ENCODE measurements around the gene APCDD1L. TPM values are rescaled to one million over a fixed set of nuclear protein-coding genes. Genes with fewer than 3 reads are reported as not detected.
"Not testable (repeated sequence)": the region's sequence is repeated elsewhere in the genome, so short reads cannot be mapped to it uniquely, and the experiment has no call there.

APCDD1L gene
- total and polyA plus RNA-seq, 4 donors = 0.11 to 0.32 (median 0.20) TPM; not detected in 1

GRCh38 chr20:58545565-58546415, 30.6 kb upstream of the APCDD1L start:
- Histone ChIP-seq H3K4me3 (ENCODE audit: low read depth, low read length) (no peak overlapping the region), H3K36me3 (ENCODE audit: control insufficient read depth, insufficient read depth, low read length) (no peaks in the 10 kb centered on the region), H3K27me3 (ENCODE audit: control insufficient read depth, insufficient read depth, low read length) (peaks cover 2% of the 10 kb centered on the region), H3K9me3 (ENCODE audit: control insufficient read depth, insufficient read depth, low read length) (no peaks in the 10 kb centered on the region), H3K27ac (ENCODE audit: low read depth, low read length) (no peak overlapping the region), H3K4me1 (ENCODE audit: control insufficient read depth, insufficient read depth, low read length) (peaks cover 26% of the 10 kb centered on the region)
- DNase-seq (ENCODE audit: low read depth in 4 of 6, low spot score in 6 of 6) = peak in 1 of 6 donors; percentile 60
- WGBS (ENCODE audit: insufficient coverage) = 89% methylated on average over 9 of the region's 17 CpGs

- no peak for DNase-seq (ENCODE audit: low read depth in 4 of 6, low spot score in 6 of 6)
- Histone ChIP-seq H3K4me3 (ENCODE audit: low read depth, low read length) (no peak overlapping the region), H3K4me1 (ENCODE audit: control insufficient read depth, insufficient read depth, low read length) (peaks cover 22% of the 10 kb centered on the region), H3K9me3 (ENCODE audit: control insufficient read depth, insufficient read depth, low read length) (no peaks in the 10 kb centered on the region), H3K27ac (ENCODE audit: low read depth, low read length) (no peak overlapping the region), H3K27me3 (ENCODE audit: control insufficient read depth, insufficient read depth, low read length) (peaks cover 2% of the 10 kb centered on the region), H3K36me3 (ENCODE audit: control insufficient read depth, insufficient read depth, low read length) (no peaks in the 10 kb centered on the region)
- WGBS (ENCODE audit: insufficient coverage) = no CpG with 5 or more reads among the region's 4 CpGs
These were observed 29.7 kb upstream of the APCDD1L start for GRCh38 chr20:58544891-58545290.

- Histone ChIP-seq H3K9me3 (ENCODE audit: control insufficient read depth, insufficient read depth, low read length) (no peaks in the 10 kb centered on the region), H3K36me3 (ENCODE audit: control insufficient read depth, insufficient read depth, low read length) (no peaks in the 10 kb centered on the region), H3K4me1 (ENCODE audit: control insufficient read depth, insufficient read depth, low read length) (peaks cover 20% of the 10 kb centered on the region), H3K27ac (ENCODE audit: low read depth, low read length) (no peak overlapping the region), H3K4me3 (ENCODE audit: low read depth, low read length) (no peak overlapping the region), H3K27me3 (ENCODE audit: control insufficient read depth, insufficient read depth, low read length) (peaks cover 2% of the 10 kb centered on the region)
- DNase-seq (ENCODE audit: low read depth in 4 of 6, low spot score in 6 of 6) = peak in 1 of 6 donors; percentile 84
- WGBS (ENCODE audit: insufficient coverage) = 26% methylated on average over 6 of the region's 10 CpGs
These were observed 29.1 kb upstream of the APCDD1L start for GRCh38 chr20:58544286-58544685.

- Histone ChIP-seq H3K4me1 (ENCODE audit: control insufficient read depth, insufficient read depth, low read length) (peaks cover 20% of the 10 kb centered on the region), H3K9me3 (ENCODE audit: control insufficient read depth, insufficient read depth, low read length) (no peaks in the 10 kb centered on the region), H3K36me3 (ENCODE audit: control insufficient read depth, insufficient read depth, low read length) (no peaks in the 10 kb centered on the region), H3K4me3 (ENCODE audit: low read depth, low read length) (no peak overlapping the region), H3K27me3 (ENCODE audit: control insufficient read depth, insufficient read depth, low read length) (peaks cover 2% of the 10 kb centered on the region), H3K27ac (ENCODE audit: low read depth, low read length) (no peak overlapping the region)
- WGBS (ENCODE audit: insufficient coverage) = no CpG with 5 or more reads among the region's 6 CpGs
- peak in 1 of 6 donors; percentile 65 for DNase-seq (ENCODE audit: low read depth in 4 of 6, low spot score in 6 of 6)
These were observed 28.1 kb upstream of the APCDD1L start for GRCh38 chr20:58543274-58543673.

GRCh38 chr20:58542411-58543095, 27.4 kb upstream of the APCDD1L start:
- peak in 2 of 6 donors; percentile 28 to 77 for DNase-seq (ENCODE audit: low read depth in 4 of 6, low spot score in 6 of 6)
- H3K27me3 ChIP-seq (ENCODE audit: control insufficient read depth, insufficient read depth, low read length) = peaks cover 2% of the 10 kb centered on the region
- no peaks in the 10 kb centered on the region for H3K36me3 ChIP-seq (ENCODE audit: control insufficient read depth, insufficient read depth, low read length)
- no peak overlapping the region for H3K4me3 ChIP-seq (ENCODE audit: low read depth, low read length)
- peaks cover 20% of the 10 kb centered on the region for H3K4me1 ChIP-seq (ENCODE audit: control insufficient read depth, insufficient read depth, low read length)
- H3K9me3 ChIP-seq (ENCODE audit: control insufficient read depth, insufficient read depth, low read length) = no peaks in the 10 kb centered on the region
- H3K27ac ChIP-seq (ENCODE audit: low read depth, low read length) = no peak overlapping the region
- WGBS (ENCODE audit: insufficient coverage) = 35% methylated on average over 17 of the region's 18 CpGs

GRCh38 chr20:58542034-58542410, 26.8 kb upstream of the APCDD1L start:
- H3K4me3 ChIP-seq (ENCODE audit: low read depth, low read length); H3K9me3 ChIP-seq (ENCODE audit: control insufficient read depth, insufficient read depth, low read length); H3K36me3 ChIP-seq (ENCODE audit: control insufficient read depth, insufficient read depth, low read length); H3K27me3 ChIP-seq (ENCODE audit: control insufficient read depth, insufficient read depth, low read length); DNase-seq (ENCODE audit: low read depth in 4 of 6, low spot score in 6 of 6); H3K27ac ChIP-seq (ENCODE audit: low read depth, low read length): not testable (repeated sequence)
- peaks cover 15% of the 10 kb centered on the region for H3K4me1 ChIP-seq (ENCODE audit: control insufficient read depth, insufficient read depth, low read length)
- 94% methylated on average over 2 of the region's 6 CpGs for WGBS (ENCODE audit: insufficient coverage)

- Histone ChIP-seq H3K36me3 (ENCODE audit: control insufficient read depth, insufficient read depth, low read length) (no peaks in the 10 kb centered on the region), H3K9me3 (ENCODE audit: control insufficient read depth, insufficient read depth, low read length) (no peaks in the 10 kb centered on the region), H3K4me3 (ENCODE audit: low read depth, low read length) (no peak overlapping the region), H3K4me1 (ENCODE audit: control insufficient read depth, insufficient read depth, low read length) (peaks cover 8% of the 10 kb centered on the region), H3K27ac (ENCODE audit: low read depth, low read length) (no peak overlapping the region), H3K27me3 (ENCODE audit: control insufficient read depth, insufficient read depth, low read length) (peaks cover 2% of the 10 kb centered on the region)
- no CpG with 5 or more reads among the region's 2 CpGs for WGBS (ENCODE audit: insufficient coverage)
- no peak for DNase-seq (ENCODE audit: low read depth in 4 of 6, low spot score in 6 of 6)
These were observed 23.6 kb upstream of the APCDD1L start for GRCh38 chr20:58538752-58539151.

GRCh38 chr20:58537831-58538230, 22.6 kb upstream of the APCDD1L start:
- DNase-seq (ENCODE audit: low read depth in 4 of 6, low spot score in 6 of 6) = no peak
- no peaks in the 10 kb centered on the region for H3K9me3 ChIP-seq (ENCODE audit: control insufficient read depth, insufficient read depth, low read length)
- WGBS (ENCODE audit: insufficient coverage) = 100% methylated on average over 1 of the region's 1 CpG

GRCh38 chr20:58536289-58536688, 21.1 kb upstream of the APCDD1L start:
- H3K36me3 ChIP-seq (ENCODE audit: control insufficient read depth, insufficient read depth, low read length) = no peaks in the 10 kb centered on the region
- DNase-seq (ENCODE audit: low read depth in 4 of 6, low spot score in 6 of 6) = no peak
- H3K4me1 ChIP-seq (ENCODE audit: control insufficient read depth, insufficient read depth, low read length) = no peaks in the 10 kb centered on the region
- H3K27ac ChIP-seq (ENCODE audit: low read depth, low read length) = no peak overlapping the region
- H3K9me3 ChIP-seq (ENCODE audit: control insufficient read depth, insufficient read depth, low read length) = peaks cover 8% of the 10 kb centered on the region
- 100% methylated on average over 3 of the region's 3 CpGs for WGBS (ENCODE audit: insufficient coverage)
- no peaks in the 10 kb centered on the region for H3K27me3 ChIP-seq (ENCODE audit: control insufficient read depth, insufficient read depth, low read length)
- H3K4me3 ChIP-seq (ENCODE audit: low read depth, low read length) = no peak overlapping the region

More at GRCh38 chr20:58537831-58538230, 22.6 kb upstream of the APCDD1L start:
- no peaks in the 10 kb centered on the region for H3K36me3 ChIP-seq (ENCODE audit: control insufficient read depth, insufficient read depth, low read length)
- peaks cover 5% of the 10 kb centered on the region for H3K4me1 ChIP-seq (ENCODE audit: control insufficient read depth, insufficient read depth, low read length)
- no peak overlapping the region for H3K4me3 ChIP-seq (ENCODE audit: low read depth, low read length)
- no peak overlapping the region for H3K27ac ChIP-seq (ENCODE audit: low read depth, low read length)
- H3K27me3 ChIP-seq (ENCODE audit: control insufficient read depth, insufficient read depth, low read length) = peaks cover 2% of the 10 kb centered on the region

- Histone ChIP-seq H3K36me3 (ENCODE audit: control insufficient read depth, insufficient read depth, low read length) (no peaks in the 10 kb centered on the region), H3K9me3 (ENCODE audit: control insufficient read depth, insufficient read depth, low read length) (peaks cover 27% of the 10 kb centered on the region), H3K4me1 (ENCODE audit: control insufficient read depth, insufficient read depth, low read length) (no peaks in the 10 kb centered on the region), H3K4me3 (ENCODE audit: low read depth, low read length) (no peak overlapping the region), H3K27ac (ENCODE audit: low read depth, low read length) (no peak overlapping the region), H3K27me3 (ENCODE audit: control insufficient read depth, insufficient read depth, low read length) (no peaks in the 10 kb centered on the region)
- no peak for DNase-seq (ENCODE audit: low read depth in 4 of 6, low spot score in 6 of 6)
These were observed 16.5 kb upstream of the APCDD1L start for GRCh38 chr20:58531657-58532056.

Data from spinal cord (tissue), 10 donors.